HL-60/S4 (cell line): ENCODE data around the gene PDIA4.
"Not testable (repeated sequence)": the region's sequence is repeated elsewhere in the genome, so short reads cannot be mapped to it uniquely, and the experiment has no call there.

Experiments used
- in situ Hi-C: fragments of 300-500 bp; cut with MboI; formaldehyde crosslinking; loops from 2 replicates; pipeline ENCODE4 v1.14.3; 2022; ENCODE audit warnings: low sequenced_read_pairs

Gene PDIA4

DNA sequence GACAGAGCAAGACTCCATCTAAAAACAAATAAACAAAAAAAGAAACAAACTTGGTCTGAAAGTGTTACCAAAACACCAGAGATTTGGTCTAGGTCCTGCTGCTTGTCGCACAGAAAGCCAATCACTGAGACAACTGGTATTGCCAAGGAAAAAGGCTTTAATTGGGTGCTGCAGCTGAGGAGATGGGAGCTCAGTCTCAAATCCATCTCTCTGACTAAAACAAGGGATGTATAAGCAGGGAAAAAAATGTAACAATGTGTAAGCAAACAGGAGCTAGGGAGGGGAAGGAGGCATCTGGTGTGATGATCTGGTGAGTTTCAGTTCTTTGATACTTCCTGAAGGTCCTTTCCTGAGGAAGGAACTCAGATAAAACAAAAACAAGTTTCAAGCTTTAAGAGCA, 8.4 kb upstream of the PDIA4 start:
- in situ Hi-C loops: no loop called here

DNA sequence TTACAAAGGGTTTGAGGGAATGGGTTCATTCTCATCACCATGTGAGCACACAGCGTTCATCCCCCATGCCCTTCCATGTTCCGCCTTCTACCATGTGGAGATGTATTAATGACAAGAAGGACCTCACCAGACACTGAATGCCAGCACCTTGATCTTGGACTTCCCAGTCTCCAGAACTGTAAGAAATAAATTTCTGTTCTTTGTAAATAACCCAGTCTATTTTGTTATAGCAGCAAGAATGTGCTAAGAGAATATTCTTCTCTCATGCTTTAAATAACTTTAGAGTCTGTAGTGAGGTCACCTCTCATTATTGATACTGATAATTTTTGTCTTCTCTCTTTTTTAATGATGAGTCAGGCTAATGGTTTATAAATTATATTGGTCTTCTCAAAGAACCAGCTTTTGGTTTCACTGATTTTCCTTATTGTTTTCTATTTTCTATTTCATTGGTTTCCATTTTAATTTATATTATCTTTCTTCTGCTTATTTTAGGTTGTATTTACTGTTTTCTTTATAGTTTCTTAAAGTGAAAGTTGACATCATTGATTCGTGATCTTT, 3.1 kb upstream of the PDIA4 start:
- in situ Hi-C loops: no loop called here

DNA sequence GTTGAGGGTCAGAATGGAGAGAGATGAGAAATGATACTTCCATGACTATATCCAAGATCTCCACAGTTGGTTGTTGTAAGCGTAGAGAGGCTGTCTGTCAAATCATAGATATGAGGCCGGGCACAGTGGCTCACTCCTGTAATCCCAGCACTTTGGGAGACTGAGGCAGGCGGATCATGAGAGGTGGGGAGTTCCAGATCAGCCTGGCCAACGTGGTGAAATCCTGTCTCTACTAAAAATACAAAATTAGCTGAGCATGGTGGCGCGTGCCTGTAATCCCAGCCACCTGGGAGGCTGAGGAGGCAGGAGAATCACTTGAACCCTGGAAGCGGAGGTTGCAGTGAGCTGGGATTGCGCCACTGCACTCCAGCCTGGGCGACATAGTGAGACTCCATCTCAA, 2.1 kb upstream of the PDIA4 start:
- in situ Hi-C loops: not testable (repeated sequence)

DNA sequence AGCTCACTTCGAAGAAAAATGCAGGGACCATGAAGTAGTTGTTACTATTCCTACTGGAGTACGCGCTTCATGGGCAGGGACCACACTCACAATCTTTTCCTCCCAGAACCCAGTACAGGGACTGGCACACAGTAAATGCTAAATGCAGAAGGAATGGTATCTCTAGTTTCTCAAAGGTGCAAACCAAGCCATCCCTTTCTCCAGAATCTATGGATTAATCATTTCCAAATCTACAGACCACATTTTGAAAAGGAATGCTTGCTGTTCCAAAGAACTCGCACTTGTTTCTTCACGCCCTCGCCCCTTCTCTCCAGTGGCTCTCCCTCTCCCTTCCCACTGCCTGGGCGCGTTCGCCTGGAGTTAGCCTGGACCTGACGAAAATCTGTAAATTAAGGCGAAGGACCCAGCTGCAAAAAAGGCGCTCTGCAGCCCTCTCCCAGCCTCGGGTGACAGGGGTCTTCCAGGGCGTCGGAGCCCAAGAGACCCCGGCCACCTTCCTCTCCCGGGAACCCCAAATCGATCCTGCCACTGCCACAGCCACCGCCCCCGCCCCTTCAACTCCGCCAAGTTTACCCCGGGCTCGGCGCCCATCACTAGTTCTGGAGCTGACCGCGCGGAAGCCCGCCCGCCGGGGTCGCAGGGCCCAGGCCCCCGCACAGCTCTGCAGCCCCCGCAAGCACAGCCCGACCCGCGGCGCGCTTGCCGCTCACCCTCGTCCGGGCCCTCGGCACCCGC, 527 bp downstream of the PDIA4 start:
- in situ Hi-C loops: no loop called here

DNA sequence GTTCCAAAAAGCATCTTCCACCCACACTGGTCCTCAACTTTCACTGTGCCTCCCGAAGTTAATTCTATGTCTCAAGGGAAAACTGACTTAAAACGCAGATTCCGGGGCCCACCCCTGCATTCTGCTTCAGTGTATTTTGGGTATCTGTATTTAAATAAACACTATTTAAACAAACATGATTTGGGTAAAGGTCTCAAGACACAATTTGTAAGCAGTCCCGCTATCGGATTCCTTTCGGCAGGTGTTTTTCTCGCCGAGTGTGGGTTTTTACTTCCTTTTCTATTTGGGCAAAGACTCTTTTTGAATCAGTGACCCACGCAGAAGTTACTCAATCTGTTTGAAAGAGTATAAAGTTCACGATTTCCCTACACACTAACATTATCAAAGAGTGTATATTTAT, 1.2 kb downstream of the PDIA4 start:
- in situ Hi-C loops: no loop called here

DNA sequence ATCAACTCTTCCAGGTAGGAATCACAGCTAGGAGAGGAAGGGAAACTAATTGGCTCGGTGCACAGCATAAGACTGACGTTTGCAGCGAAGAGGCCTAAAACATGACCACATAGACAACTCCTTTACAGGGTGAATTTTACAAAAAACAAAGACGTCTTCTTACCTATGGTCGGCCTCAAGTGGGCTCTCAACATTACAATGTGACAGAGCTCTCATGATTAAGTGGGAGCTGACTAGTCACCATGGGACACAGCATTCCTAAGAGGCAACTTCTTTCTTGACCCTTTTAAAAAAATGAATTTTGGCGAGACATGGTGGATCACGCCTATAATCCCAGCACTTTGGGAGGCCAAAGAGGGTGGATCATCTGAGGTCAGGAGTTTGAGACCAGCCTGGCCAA, 4.6 kb downstream of the PDIA4 start:
- in situ Hi-C loops: no loop called here

DNA sequence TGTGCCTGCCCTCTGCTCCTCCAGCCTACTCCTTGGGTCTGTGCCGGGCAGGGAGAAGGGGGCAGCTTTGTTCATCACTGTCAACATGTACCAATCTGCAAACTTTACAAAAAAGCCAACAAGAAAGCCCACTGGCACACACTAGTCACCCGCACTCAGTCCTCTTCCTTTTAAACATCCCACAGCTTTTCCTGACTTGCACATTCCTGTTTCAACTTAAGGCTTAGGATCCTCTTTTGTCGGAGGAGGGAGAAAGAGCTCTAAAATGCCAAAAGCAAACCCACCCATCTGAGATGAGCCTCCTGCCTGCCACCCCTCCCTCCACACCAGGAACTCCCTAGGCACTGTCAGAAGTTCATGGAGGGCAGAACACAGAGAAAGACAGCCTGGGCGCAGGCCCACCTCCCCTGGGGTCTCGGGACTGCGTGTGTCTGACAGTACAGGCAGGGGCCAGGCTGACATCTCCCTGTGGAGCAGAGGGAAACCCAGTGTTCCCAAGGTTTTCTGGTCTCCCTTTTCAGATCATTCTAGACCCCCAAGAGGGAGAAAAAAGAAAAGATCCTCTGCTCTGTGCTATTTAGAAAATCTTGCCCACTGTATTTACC, 5.4 kb downstream of the PDIA4 start:
- in situ Hi-C loops: no loop called here

DNA sequence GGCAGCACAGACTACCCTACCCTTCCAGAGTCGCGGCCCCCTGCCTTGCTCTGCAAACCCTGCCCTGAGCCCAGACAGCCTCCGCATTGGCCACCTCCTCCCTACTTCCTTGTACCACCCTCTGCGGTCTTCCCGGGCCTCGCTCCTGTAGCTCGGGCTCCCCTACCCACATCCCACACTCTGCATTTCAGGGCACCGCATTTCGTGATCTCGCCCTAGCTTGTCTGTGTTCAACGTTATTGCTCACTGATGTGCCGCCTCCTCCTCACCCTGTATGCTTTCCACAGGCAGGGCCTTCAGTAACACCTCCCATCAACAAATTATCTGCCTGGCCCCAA, 6.6 kb downstream of the PDIA4 start:
- in situ Hi-C loops: no loop called here

DNA sequence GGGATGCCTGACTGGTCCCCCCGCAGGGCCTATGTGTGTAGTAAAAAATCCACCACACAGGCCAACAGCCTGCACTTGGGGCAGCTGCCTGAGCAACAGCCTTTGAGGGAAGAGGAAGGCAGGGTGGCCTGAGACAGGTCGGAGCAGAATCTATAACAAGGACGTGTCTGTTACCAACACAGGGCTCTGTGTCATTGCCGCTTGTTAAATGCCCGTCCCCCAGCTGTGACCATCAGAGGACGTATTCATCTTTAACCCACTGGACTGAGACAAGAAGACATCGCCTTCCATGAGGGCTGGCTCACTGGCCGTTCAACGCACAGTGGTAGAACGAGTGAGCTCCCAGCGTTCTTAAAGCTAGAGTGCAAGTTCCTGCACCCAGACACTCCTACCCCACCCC, 7.8 kb downstream of the PDIA4 start:
- in situ Hi-C loops: no loop called here

DNA sequence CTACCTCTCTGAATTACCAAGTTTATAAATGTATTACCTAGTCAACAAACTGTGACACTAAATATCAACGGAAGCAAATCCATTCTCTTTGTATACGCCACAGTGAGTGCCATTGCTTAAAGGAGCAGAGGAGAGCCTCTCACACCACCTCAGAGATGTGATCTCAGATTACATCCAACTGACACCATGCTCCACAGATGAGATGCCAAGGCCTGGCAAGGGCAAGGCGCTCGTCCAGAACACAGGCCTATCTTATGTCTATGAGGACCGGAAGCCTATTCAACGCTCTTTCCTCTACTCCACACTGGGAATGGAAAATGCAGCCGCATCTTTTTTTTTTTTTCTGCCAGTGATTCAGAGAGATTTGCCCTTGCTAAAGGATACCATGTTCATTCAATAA, 11.4 kb downstream of the PDIA4 start:
- in situ Hi-C loops: no loop called here

DNA sequence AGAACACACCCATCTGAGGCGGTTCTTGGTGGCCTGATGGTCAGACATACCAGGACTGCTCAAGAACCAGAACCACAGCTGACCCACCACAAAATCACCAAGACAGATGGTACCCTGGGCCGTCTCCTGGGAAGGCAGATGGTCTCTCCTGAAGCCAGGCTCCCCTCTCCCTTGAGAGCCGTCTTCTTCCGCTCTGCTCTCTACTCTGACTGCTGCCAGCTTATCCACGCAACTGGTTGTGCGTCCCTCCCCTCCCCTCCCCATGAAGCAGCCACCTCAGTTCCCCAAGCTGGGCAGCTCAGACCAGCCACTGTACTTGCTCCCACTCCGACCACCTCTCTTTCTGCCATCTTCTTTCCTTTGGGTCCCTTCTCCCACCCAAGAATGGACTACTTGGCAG, 14.0 kb downstream of the PDIA4 start:
- in situ Hi-C loops: no loop called here

DNA sequence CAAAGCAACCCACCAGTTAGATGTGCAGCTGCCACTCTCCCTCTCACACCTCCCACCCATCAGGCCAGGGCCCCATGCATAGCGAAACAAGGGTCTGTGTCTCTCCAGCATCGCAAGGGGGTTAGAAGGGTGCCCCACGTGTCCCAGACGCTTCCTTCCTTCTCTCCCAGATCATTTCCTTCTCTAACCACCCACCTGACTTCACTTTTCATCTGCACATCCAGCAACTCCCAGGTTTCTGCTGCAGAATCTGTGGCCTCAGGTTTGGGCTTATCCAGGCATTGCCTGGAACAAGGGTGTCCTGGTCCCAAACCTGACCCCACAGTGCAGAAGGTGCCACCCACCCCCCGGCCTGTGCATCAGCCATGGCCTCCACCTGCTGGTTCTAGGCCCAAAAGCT, 14.4 kb downstream of the PDIA4 start:
- in situ Hi-C loops: no loop called here

DNA sequence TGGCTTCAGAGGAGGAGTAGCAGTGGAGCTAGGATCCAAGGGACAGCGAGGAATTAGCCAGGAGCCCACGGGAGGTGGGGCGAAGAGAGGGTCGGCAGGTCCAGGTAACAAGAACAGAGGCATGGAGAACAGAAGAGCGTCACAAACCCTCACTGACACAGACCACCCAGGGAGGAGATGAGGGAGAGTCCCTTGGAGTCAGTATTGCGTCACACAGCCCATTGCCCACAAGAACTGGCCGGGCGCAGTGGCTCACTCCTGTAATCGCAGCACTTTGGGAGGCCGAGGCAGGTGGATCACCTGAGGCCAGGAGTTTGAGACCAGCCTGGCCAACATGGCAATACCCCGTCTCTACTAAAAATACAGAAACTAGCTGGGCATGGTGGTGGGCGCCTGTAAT, 15.6 kb downstream of the PDIA4 start:
- in situ Hi-C loops: not testable (repeated sequence)

DNA sequence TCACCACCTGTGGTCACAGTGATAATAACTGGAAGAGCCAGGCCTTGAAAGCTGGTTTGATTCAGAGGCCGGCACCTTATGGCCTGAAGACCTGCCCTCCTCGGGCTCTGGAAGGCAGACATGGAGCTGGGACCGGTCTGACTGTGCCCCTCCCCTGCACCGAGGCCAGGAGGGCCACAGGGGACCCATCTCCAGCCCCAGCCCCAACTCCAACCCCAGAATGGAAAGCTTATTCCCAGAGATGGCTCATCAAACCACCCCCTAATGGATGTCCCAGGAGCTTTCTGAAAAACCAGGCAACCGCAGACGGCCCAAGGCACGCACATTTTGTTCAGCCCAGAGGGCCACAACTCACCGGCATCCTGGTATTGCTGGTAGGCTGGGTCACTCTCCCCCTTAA, 16.8 kb downstream of the PDIA4 start:
- in situ Hi-C loops: no loop called here

DNA sequence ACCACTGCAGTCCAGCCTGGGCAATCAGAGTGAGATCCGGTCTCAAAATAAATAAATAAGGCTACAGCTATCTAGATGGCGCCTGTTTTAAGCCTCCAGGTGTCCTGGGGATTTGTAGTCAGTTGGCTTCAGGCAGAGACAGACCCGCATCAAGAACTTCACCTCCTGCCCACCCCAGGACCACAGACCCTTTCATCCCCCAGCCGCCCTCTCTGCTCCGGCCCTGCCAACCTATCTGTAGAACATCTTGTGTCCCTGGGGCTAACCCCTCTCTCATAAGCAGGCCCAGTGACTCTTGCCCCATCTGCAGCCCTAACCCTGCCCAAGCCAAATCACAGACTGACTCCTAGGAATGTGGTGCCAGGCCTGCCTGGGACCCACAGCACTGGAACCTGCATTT, 17.9 kb downstream of the PDIA4 start:
- in situ Hi-C loops: no loop called here

DNA sequence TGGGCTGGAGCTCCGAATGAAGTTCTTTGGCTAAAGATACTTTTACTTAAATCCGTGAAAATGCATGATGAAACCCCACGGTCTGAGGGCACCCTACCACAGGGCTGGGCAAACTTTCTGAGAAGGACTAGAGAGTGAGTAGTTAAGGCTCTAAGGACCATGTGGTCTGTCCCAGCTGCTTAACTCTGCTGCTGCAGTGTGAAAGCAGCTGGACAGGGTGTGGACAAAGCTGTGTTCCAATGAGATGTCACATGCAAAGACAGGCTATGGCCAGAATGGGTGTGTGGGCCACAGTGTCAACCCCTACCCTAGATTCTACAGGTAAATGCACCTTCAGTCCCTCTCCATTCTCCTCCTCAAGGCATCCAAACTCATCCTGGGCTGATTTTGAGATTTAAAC, 18.8 kb downstream of the PDIA4 start:
- in situ Hi-C loops: no loop called here

DNA sequence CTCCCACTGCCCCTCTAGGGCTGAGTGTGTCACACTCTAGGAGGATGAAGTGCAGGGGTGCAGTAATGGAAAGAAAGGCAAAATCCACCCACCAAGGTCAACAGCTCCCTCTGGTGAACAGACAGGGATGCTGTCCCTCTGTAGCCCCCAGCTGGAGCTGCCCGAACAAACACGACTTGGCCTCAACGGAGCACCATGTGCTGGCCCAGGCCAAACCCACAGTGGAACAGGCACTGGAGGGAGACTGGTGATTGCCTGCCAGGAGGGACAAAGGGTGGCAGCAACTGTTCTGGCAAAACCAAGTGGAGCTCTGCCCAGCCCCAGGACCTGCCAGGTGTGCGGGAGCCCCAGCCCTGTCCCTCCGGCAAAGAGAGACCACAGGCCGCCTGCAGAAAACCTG, 20.7 kb downstream of the PDIA4 start:
- in situ Hi-C loops: no loop called here

DNA sequence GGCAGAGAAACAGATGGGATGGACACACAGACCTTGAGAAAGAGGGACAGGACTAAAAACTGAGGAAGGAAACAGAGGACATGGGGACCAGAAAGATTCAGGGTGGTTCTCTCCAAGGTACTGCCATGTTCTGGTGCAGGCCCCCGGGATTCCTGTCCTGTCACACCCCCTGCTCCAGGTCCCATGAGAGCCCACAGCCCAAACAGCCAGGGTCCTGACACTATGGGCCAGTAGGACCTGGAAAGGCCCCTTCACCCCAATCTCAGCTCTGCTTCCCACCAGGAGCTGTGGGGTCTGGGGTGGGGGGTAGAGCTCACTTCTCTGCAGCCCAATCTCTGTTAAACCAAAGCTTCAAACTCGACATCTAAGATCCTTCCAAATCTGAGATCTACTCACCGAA, 21.2 kb downstream of the PDIA4 start:
- in situ Hi-C loops: no loop called here

DNA sequence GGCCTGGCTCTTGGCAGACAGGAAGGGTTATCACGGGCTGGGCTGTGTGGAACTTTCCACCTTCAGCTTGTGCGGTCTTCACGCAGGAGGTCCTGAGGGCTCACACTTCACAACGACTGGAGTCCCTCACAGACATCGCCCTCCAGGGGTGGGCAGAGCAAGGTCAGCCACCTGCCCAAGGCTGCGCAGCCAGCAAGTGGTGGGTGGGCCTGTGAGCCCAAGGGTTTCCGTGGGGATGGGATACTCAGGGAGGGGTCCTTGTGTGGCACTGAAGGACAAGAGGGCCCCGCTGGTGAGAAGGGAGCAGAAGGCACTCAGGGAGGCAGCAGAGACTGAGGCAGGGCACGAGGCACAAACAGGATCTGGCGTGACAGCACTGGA, 22.0 kb downstream of the PDIA4 start:
- in situ Hi-C loops: no loop called here

DNA sequence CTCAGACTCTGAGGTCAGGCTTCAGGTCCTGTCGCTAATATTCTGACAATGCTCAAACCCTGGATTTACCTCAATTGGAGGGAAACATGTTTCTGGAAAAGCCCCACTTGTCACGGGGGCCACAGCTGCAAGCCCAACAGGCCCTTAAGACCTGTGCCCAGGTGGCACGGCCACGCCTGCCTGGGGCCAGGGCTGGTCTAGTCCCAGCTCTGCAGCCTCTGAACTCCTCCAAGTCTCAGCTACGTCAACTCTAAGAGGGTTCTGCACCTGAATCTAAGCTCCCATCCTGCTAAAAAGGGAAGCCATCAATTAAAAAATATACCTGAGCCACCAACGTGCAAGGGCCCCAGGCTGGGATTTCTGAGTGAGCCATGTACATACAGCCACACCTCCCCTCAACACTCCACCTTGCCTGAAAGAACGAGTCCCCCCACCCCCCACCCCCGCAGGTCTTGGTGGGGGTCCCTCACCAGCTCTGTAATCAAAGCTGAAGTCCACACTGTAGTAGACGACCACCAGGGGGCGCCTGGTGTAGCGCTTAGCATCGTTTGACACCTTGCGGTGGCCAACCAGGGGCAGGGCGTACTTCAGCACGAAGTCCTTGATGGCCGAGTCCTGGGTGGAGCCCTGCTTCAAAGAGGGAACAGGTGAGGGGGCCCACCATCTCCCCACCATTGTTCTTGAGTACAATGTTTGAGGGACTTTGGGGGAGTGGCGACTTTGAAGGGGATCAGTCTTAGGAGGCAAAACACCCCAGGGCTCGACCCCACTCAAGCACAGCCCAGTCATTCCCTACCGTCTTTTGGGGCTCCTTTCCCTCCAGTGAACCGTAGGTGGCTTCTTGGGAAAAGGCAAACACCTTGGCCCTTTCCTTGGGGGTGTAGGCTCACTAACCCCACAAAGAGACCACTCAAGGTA, 22.6 kb downstream of the PDIA4 start:
- in situ Hi-C loops: no loop called here

DNA sequence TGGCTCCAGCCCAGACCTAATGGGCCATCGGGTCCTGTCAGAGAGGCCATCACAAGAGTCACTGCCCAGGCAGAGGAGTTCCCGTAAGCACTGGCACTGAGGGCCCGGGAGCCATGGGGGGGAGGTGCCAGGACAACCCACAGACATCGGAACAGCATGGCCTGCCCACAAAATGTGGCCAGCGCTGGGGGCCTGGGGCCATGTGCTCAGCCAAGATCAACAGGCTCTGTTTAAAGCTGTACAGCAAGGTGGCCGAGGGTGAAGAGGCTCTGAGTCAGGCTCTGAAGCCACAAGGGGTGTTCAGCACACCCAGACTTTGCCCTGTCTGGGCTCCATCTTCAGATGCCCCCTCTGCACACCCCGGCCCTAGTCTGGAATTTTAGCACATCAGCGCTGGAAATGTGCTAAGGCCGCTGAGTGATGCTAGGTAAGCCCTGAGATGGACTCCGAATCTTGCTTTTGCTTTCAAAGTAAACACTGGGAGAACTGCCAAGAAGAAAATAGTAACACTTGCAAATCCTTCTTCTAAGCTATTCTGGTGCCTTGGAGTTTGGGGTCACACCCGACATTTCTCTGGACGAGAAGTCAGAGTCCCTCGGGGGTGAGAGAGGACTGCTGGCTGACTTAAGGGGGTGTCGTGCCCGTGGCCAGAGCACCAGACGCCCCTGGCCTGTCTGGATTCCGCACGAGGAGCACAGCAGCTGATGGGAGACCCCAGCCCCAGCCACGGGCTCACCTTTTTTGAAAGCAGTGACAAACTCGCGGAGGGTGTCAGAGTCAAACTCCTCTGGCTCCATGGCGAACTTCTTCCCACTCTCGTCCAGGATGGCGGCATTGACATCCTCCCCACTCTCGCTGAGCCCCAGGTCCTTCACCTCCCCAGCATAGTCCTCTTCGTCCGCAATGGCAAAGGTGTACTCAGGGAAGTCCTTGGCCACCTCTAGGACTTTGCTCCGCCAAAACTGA, 23.6 kb downstream of the PDIA4 start:
- in situ Hi-C loops: no loop called here
